Gastroesophageal sphincter (tissue), 4 donors: ENCODE data around the gene ITGBL1. TPM values are rescaled to one million over a fixed set of nuclear protein-coding genes. Genes with fewer than 3 reads are reported as not detected.

Experiments used
- ATAC-seq: fragments of 150-250 bp; one replicate; pipeline ENCODE4 v1.9.1; 2016; ENCODE audit warnings: mild to moderate bottlenecking, moderate library complexity
- H3K27ac ChIP-seq, 4 donors: fragments of 200-600 bp; sonication (generic) in 3 of 4; 1 replicate in 3 of 4; 2 replicates in 1 of 4; pipeline ENCODE4 v1.5.1; 2016 to 2019
- H3K27me3 ChIP-seq: fragments of 200-600 bp; sonication (generic); one replicate; pipeline ENCODE4 v1.5.1; 2019
- H3K36me3 ChIP-seq, 2 donors: fragments of 200-600 bp; sonication (generic); one replicate each; pipeline ENCODE4 v1.5.1; 2019; ENCODE audit warnings: control low read depth in 1 of 2
- H3K4me1 ChIP-seq, 3 donors: fragments of 200-600 bp; sonication (generic); 1 replicate in 2 of 3; 2 replicates in 1 of 3; pipeline ENCODE4 v1.5.1; 2016 to 2019; ENCODE audit warnings: control low read depth in 2 of 3
- H3K4me3 ChIP-seq, 2 donors: fragments of 200-600 bp; sonication (generic); one replicate each; pipeline ENCODE4 v1.5.1; 2019; ENCODE audit warnings: mild to moderate bottlenecking in 1 of 2, moderate library complexity in 1 of 2
- H3K9me3 ChIP-seq, 3 donors: fragments of 200-600 bp; sonication (generic); one replicate each; pipeline ENCODE4 v1.5.1; 2017 to 2019; ENCODE audit warnings: control low read depth in 2 of 3
- EP300 ChIP-seq: sonication (generic); formaldehyde crosslinking; IDR thresholded peaks from one replicate; pipeline ENCODE4 v1.6.1; 2017; ENCODE audit warnings: antibody characterized with exemption, mild to moderate bottlenecking
- POLR2A ChIP-seq, 2 donors: fragments of 450-650 bp; IDR thresholded peaks; one replicate each; pipeline ENCODE4 v1.6.1; 2017; ENCODE audit warnings: antibody characterized with exemption in 2 of 2, mild to moderate bottlenecking in 2 of 2, moderate library complexity in 1 of 2
- POLR2AphosphoS5 ChIP-seq: sonication (generic); formaldehyde crosslinking; IDR thresholded peaks from one replicate; pipeline ENCODE4 v1.6.1; 2017; ENCODE audit warnings: antibody characterized with exemption
- WGBS, 2 donors: methylation state at CpG; one replicate each; pipeline ENCODE4 v1.1.5; 2018; ENCODE audit warnings: low coverage in 1 of 2; 5-methylcytosine and 5-hydroxymethylcytosine counted together
- total RNA-seq, 4 donors: library from RNA; depleted of rRNA; stranded (reverse); fragments of >200 nt; gene quantifications; one replicate each; pipeline ENCODE4 v1.1.0, GENCODE V29; 2016
- TF ChIP-seq, protein P1 (sequence below), 4 experiments: fragments of 200-600 bp in 2 of 4; fragments of 450-650 bp in 2 of 4; sonication (generic) in 1 of 4; IDR thresholded peaks; one replicate each; pipeline ENCODE4 v1.5.1; 2017 to 2019; ENCODE audit warnings: antibody characterized with exemption in 4 of 4, mild to moderate bottlenecking in 2 of 4, moderate library complexity in 2 of 4

Gene ITGBL1
- total RNA-seq, 4 donors from 2014 or later, result 8.6 to 28.0 (median 12.8) TPM

DNA sequence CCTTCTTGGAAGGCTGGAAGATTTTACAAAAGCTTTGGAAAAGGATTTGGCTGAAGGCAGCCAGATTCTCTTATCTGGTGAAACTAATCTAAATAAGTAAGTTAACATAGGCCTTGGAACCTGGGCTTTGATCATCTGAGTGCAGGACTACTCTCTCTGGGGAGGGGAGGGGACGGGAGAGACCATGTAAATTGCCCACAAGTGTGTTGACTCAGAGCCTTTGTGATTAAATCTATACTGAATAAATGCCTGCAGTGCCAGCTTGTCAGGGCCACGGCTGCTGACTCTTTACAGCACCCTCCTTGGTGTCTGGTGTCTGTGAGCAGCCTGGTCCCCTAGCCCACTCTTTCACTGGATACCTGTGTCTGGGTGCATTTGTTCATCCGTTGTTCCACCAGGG, 251.4 kb downstream of the ITGBL1 start:
- 70 to 81% methylated on average over 2 of the region's 3 CpGs for WGBS, 2 donors
- no peak overlapping the region for H3K4me3 ChIP-seq

DNA sequence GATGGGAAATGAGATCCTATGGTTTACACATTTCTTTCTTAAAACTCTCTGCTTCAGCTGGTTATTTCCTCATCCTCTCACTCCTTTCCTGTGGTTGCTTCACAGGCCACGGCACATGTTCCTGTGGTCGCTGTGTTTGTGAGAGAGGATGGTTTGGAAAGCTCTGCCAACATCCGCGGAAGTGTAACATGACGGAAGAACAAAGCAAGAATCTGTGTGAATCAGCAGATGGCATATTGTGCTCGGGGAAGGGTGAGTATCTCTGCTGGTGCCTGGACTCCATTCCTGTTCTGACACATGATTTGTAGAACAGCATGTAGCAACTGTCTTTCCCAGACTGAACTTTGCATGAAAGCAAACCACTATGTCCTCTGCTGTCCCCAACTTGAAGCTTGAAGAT, 254.2 kb downstream of the ITGBL1 start:
- Histone ChIP-seq H3K4me3 (no peak overlapping the region), H3K9me3 (no peaks in the 10 kb centered on the region), H3K4me1 (no peaks in the 10 kb centered on the region), H3K36me3 (no peaks in the 10 kb centered on the region), H3K27me3 (no peaks in the 10 kb centered on the region), H3K27ac (no peak overlapping the region)
- peak; percentile 58 for ATAC-seq
- TF ChIP-seq POLR2AphosphoS5 (no peak), POLR2A (IDR thresholded peaks at IDR 0.05) (no peak), EP300 (no peak)
- TF ChIP-seq, protein P1, sequence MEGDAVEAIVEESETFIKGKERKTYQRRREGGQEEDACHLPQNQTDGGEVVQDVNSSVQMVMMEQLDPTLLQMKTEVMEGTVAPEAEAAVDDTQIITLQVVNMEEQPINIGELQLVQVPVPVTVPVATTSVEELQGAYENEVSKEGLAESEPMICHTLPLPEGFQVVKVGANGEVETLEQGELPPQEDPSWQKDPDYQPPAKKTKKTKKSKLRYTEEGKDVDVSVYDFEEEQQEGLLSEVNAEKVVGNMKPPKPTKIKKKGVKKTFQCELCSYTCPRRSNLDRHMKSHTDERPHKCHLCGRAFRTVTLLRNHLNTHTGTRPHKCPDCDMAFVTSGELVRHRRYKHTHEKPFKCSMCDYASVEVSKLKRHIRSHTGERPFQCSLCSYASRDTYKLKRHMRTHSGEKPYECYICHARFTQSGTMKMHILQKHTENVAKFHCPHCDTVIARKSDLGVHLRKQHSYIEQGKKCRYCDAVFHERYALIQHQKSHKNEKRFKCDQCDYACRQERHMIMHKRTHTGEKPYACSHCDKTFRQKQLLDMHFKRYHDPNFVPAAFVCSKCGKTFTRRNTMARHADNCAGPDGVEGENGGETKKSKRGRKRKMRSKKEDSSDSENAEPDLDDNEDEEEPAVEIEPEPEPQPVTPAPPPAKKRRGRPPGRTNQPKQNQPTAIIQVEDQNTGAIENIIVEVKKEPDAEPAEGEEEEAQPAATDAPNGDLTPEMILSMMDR (IDR thresholded peaks at IDR 0.05), result no peak
- 40 to 72% methylated on average over 2 to 6 of the region's 6 CpGs for WGBS, 2 donors

More for the DNA sequence above, 251.4 kb downstream of the ITGBL1 start:
- Histone ChIP-seq H3K9me3 (no peaks in the 10 kb centered on the region), H3K27ac (no peak overlapping the region), H3K27me3 (no peaks in the 10 kb centered on the region), H3K4me1 (peaks cover 0 to 11% (median 0%) of the 10 kb centered on the region in 3 donors), H3K36me3 (no peaks in the 10 kb centered on the region)
- ATAC-seq, result no peak
- TF ChIP-seq POLR2AphosphoS5 (no peak), EP300 (no peak), POLR2A (IDR thresholded peaks at IDR 0.05) (no peak)
- TF ChIP-seq, protein P1 (IDR thresholded peaks at IDR 0.05), result no peak

DNA sequence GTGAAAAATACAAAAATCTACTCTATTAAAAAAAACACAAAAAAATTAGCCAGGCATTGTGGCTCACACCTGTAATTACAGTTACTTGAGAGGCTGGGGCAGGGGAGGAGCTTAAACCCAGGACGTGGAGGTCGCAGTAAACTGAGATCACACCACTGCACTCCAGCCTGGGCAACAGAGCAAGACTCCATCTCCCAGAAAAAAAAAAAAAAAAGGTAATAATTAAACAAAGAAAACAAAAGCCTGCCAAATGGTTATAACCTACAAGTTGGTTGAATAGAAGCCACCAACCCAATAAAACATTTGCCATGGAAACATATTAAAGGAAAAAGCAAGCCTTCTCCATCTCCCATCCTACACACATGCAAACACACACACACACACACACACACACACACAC, 255.2 kb downstream of the ITGBL1 start:
- Histone ChIP-seq H3K4me3 (no peak overlapping the region), H3K27ac (no peak overlapping the region), H3K9me3 (no peaks in the 10 kb centered on the region), H3K4me1 (no peaks in the 10 kb centered on the region), H3K27me3 (no peaks in the 10 kb centered on the region), H3K36me3 (no peaks in the 10 kb centered on the region)
- no peak for TF ChIP-seq POLR2A (IDR thresholded peaks at IDR 0.05)
- no peak for TF ChIP-seq EP300
- no peak for TF ChIP-seq POLR2AphosphoS5
- TF ChIP-seq, protein P1 (IDR thresholded peaks at IDR 0.05), result no peak
- no peak for ATAC-seq
- 73 to 80% methylated on average over 2 of the region's 2 CpGs for WGBS, 2 donors

DNA sequence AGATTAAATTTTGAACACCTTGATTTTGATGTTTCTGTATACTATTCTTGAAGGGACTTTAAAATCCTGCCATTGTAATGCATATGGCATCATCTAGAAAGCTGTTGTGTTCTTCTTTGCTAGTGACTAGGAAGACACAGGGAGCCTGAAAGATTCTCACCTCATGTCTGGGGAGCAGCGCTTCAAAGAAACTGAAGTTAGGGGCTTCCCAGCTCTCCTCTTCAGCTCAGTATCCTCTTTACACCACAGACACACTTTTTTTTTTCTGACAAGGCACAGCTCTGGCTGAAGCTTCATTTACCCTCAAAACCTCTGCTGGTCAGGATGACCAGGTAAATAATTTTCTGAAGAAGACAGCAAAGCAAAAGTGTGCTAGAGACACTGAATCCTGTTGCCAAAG, 255.6 kb downstream of the ITGBL1 start:
- H3K36me3 ChIP-seq, result no peaks in the 10 kb centered on the region
- 70% methylated on average over 1 of the region's 1 CpG; no CpG with 5 or more reads in 1 of the 2 donors for WGBS, 2 donors
- no peak overlapping the region for H3K4me3 ChIP-seq
- H3K27ac ChIP-seq, result no peak overlapping the region
- no peak for ATAC-seq
- no peaks in the 10 kb centered on the region for H3K27me3 ChIP-seq
- no peak for TF ChIP-seq POLR2A (IDR thresholded peaks at IDR 0.05)
- no peak for TF ChIP-seq POLR2AphosphoS5
- TF ChIP-seq, protein P1 (IDR thresholded peaks at IDR 0.05), result no peak
- TF ChIP-seq EP300, result no peak
- H3K4me1 ChIP-seq, result no peaks in the 10 kb centered on the region
- no peaks in the 10 kb centered on the region for H3K9me3 ChIP-seq

DNA sequence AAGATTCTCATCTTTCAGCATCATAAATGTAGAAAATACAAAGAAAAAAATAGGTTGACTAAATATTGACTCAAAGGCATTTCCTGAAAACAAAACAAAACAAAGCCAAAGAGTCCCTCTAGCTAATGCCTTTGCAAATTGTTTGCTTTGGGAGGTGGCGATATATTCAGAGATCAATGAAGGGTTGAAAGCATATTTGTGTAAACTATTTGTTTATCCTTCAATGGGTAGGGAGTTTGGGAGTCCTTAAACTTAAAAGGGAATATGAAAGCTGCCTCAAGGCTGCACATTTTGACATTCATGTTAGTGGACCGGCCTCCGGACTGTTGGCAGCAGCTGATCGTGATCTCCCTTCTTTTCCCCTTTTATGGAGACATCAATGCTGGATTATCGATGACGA, 257.5 kb downstream of the ITGBL1 start:
- ATAC-seq, result no peak
- no peak overlapping the region for H3K27ac ChIP-seq
- no peak overlapping the region for H3K4me3 ChIP-seq
- H3K9me3 ChIP-seq, result no peaks in the 10 kb centered on the region
- TF ChIP-seq, protein P1 (IDR thresholded peaks at IDR 0.05), result no peak
- no peak for TF ChIP-seq EP300
- TF ChIP-seq POLR2AphosphoS5, result no peak
- H3K4me1 ChIP-seq, result no peaks in the 10 kb centered on the region
- no peaks in the 10 kb centered on the region for H3K36me3 ChIP-seq
- WGBS, 2 donors, result 79 to 83% methylated on average over 3 of the region's 6 CpGs
- H3K27me3 ChIP-seq, result no peaks in the 10 kb centered on the region
